Liver (tissue), 5 donors: ENCODE measurements around the gene NFYB. TPM values are rescaled to one million over a fixed set of nuclear protein-coding genes. Genes with fewer than 3 reads are reported as not detected.

ENCODE experiments used
- polyA plus RNA-seq, 2 donors: library from polyadenylated mRNA; stranded (reverse) in 1 of 2; unstranded in 1 of 2; fragments of 200-250 nt in 1 of 2; fragments of >200 nt in 1 of 2; fragmentation: Nextera tagmentation in 1 of 2; extraction: Ambion mirVana in 1 of 2; gene quantifications; one replicate each; pipeline versions ENCODE4 v1.2.1 to v1.2.3, GENCODE V29; 2013 to 2015
- small RNA-seq: library from RNA; depleted of rRNA; stranded (forward); fragments of <200 nt; gene quantifications from one replicate; pipeline ENCODE3, GENCODE V24; 2014
- total RNA-seq, 2 donors: library from RNA; depleted of rRNA; stranded (reverse); fragments of >200 nt; gene quantifications; one replicate each; pipeline ENCODE4 v1.2.3, GENCODE V29; 2014
- donor health status: healthy.
- donor health status: healthy.
- donor health status: healthy.

The NFYB gene
- total and polyA plus RNA-seq, 4 donors = 7.6 to 14.6 (median 11.5) TPM

Small RNA genes lying within 50 kb of the gene (small RNA-seq; reads per million reads assigned to genes)
- gene RNA5SP370 = not detected

Other genes starting within 250 kb of the NFYB start
- gene HSP90B1, start 207.8 kb downstream of the NFYB start, total RNA-seq = 100 to 1,000 TPM; 296 to 854 TPM
- 100 to 1,000 TPM; 508 to 650 TPM for gene HSP90B1, start 207.8 kb downstream of the NFYB start, polyA plus RNA-seq
- 10 to 100 TPM; 14.4 to 18.7 TPM for gene TDG, start 172.3 kb downstream of the NFYB start, total RNA-seq
- 1 to 10 TPM; 5.0 to 9.3 TPM for gene TDG, start 172.3 kb downstream of the NFYB start, polyA plus RNA-seq
- 1 to 10 TPM in 1 of 2 donors, under 1 TPM in 1; 0.79 to 1.2 TPM for gene GLT8D2, start 88.0 kb downstream of the NFYB start, total RNA-seq
- 1 to 10 TPM; 1.2 to 1.4 TPM for gene GLT8D2, start 88.0 kb downstream of the NFYB start, polyA plus RNA-seq
- gene HCFC2, start 73.7 kb downstream of the NFYB start, total RNA-seq = 10 to 100 TPM in 1 of 2 donors, 1 to 10 TPM in 1; 8.7 to 17.4 TPM
- gene HCFC2, start 73.7 kb downstream of the NFYB start, polyA plus RNA-seq = 10 to 100 TPM in 1 of 2 donors, 1 to 10 TPM in 1; 5.8 to 11.1 TPM
- 10 to 100 TPM; 43.1 to 70.8 TPM for gene TXNRD1, start 77.6 kb upstream of the NFYB start, total RNA-seq
- 10 to 100 TPM; 23.6 to 68.4 TPM for gene TXNRD1, start 77.6 kb upstream of the NFYB start, polyA plus RNA-seq
- gene EID3, start 165.5 kb upstream of the NFYB start, total RNA-seq = 1 to 10 TPM; 1.9 to 6.4 TPM
- gene EID3, start 165.5 kb upstream of the NFYB start, polyA plus RNA-seq = under 1 TPM; 0.17 to 0.46 TPM